HUES6 (cell line): ENCODE data around the gene PPP1R14B.

Experiments used
- H3K27ac ChIP-seq: 2 replicates; pipeline ENCODE4 v1.7.0; 2013; ENCODE audit warnings: low read depth, mild to moderate bottlenecking, low read length, inconsistent platforms
- H3K27me3 ChIP-seq: 2 replicates; pipeline ENCODE4 v1.6.1; 2013; ENCODE audit warnings: low read length; ENCODE audit not compliant: control insufficient read depth, insufficient read depth
- H3K36me3 ChIP-seq: 2 replicates; pipeline ENCODE4 v1.6.1; 2013; ENCODE audit warnings: low read length; ENCODE audit not compliant: control insufficient read depth, insufficient read depth
- H3K4me1 ChIP-seq: 2 replicates; pipeline ENCODE4 v1.6.1; 2013; ENCODE audit warnings: low read length; ENCODE audit not compliant: control insufficient read depth, insufficient read depth
- H3K4me3 ChIP-seq: 2 replicates; pipeline ENCODE4 v1.5.1; 2013; ENCODE audit warnings: low read depth, low read length
- H3K9ac ChIP-seq: one replicate; pipeline ENCODE4 v1.6.1; 2013; ENCODE audit warnings: mild to moderate bottlenecking, low read length
- H3K9me3 ChIP-seq: 2 replicates; pipeline ENCODE4 v1.6.1; 2013; ENCODE audit warnings: low read depth, low read length; ENCODE audit not compliant: control insufficient read depth, insufficient read depth

PPP1R14B gene

DNA sequence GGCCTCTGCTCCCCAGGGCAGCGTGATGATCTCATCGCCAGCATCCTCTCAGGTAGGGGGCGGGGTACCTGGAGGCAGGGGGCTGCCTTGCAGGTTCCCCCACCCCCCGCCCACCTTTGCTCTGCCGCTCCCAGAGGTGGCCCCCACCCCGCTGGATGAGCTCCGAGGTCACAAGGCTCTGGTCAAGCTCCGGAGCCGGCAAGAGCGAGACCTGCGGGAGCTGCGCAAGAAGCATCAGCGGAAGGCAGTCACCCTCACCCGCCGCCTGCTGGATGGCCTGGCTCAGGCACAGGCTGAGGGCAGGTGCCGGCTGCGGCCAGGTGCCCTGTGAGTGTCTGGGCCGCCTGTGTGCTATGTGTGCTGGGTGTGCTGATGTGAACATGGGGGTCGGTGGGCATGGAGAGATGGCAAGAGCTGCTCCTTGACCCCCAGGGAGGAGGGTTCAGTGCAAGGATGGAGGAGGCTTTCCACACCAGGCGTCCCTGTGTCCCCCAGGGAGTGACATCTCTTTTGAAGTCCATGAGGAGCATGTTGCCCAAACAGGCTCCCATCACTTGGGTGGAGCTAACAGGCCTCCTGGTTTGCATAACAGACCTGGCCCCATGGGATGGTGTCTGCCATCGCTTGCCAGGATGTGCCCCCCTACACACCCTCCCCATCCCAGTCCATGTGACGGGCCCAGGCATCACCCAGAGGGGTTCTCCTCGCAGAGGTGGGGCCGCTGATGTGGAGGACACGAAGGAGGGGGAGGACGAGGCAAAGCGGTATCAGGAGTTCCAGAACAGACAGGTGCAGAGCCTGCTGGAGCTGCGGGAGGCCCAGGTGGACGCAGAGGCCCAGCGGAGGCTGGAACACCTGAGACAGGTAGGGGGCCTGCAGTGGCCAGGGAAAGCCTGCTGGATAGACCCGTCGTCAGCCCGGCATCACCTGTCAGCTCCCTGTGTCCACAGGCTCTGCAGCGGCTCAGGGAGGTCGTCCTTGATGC lies 18.7 kb upstream of the PPP1R14B start:
- H3K27me3 ChIP-seq = no peaks in the 10 kb centered on the region
- no peaks in the 10 kb centered on the region for H3K9me3 ChIP-seq
- H3K4me1 ChIP-seq = peaks cover 11% of the 10 kb centered on the region
- no peak overlapping the region for H3K4me3 ChIP-seq
- no peak overlapping the region for H3K27ac ChIP-seq
- peaks cover 58% of the 10 kb centered on the region for H3K36me3 ChIP-seq
- H3K9ac ChIP-seq = no peak overlapping the region

DNA sequence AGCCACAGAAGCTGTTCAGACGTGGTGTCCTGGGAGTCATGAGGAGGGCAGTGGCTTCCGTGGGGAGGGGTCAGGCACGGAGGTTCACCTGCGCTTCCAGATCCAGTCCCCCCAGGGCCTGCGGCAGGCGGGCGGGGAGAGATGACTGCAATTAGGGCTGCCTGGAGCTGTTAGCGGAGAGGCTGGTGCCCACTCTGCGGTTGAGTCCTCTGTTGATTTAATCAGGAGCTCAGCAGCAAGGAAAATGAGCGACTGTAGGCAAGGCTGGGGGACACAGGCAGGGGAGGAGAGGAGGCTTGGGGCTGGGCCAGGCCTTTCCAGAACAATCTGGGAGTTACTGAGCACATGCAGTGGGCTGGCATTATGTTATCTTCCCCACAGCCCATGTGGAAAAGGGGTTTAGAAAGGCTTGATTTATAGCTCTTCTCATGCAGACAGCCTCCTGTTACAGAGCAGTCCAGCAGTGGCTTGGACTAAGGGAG lies 17.7 kb upstream of the PPP1R14B start:
- peaks cover 11% of the 10 kb centered on the region for H3K4me1 ChIP-seq
- no peak overlapping the region for H3K9ac ChIP-seq
- no peak overlapping the region for H3K27ac ChIP-seq

DNA sequence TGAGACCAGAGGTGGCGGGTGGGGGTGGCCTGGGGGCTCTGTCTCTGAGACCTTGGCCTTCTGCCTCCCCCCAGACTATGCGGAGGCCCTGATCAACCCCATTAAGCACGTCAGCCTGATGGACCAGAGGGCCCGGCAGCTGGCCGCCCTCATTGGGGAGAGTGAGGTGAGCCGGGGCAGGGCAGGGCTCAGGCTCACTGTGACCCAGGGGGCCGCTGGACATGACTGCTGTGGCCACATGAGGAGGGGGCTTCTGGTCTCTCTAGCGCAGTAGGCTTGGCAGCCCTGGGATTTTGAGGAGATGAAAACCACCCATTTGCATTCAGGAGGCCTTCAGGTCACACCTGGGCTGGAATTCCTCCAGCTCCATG lies 17.2 kb upstream of the PPP1R14B start:
- no peak overlapping the region for H3K9ac ChIP-seq
- no peak overlapping the region for H3K27ac ChIP-seq
- no peak overlapping the region for H3K4me3 ChIP-seq
- no peaks in the 10 kb centered on the region for H3K9me3 ChIP-seq
- peaks cover 11% of the 10 kb centered on the region for H3K4me1 ChIP-seq
- H3K36me3 ChIP-seq = peaks cover 73% of the 10 kb centered on the region
- no peaks in the 10 kb centered on the region for H3K27me3 ChIP-seq

More for the DNA sequence above, 17.7 kb upstream of the PPP1R14B start:
- H3K9me3 ChIP-seq = no peaks in the 10 kb centered on the region
- peaks cover 69% of the 10 kb centered on the region for H3K36me3 ChIP-seq
- no peak overlapping the region for H3K4me3 ChIP-seq
- no peaks in the 10 kb centered on the region for H3K27me3 ChIP-seq

DNA sequence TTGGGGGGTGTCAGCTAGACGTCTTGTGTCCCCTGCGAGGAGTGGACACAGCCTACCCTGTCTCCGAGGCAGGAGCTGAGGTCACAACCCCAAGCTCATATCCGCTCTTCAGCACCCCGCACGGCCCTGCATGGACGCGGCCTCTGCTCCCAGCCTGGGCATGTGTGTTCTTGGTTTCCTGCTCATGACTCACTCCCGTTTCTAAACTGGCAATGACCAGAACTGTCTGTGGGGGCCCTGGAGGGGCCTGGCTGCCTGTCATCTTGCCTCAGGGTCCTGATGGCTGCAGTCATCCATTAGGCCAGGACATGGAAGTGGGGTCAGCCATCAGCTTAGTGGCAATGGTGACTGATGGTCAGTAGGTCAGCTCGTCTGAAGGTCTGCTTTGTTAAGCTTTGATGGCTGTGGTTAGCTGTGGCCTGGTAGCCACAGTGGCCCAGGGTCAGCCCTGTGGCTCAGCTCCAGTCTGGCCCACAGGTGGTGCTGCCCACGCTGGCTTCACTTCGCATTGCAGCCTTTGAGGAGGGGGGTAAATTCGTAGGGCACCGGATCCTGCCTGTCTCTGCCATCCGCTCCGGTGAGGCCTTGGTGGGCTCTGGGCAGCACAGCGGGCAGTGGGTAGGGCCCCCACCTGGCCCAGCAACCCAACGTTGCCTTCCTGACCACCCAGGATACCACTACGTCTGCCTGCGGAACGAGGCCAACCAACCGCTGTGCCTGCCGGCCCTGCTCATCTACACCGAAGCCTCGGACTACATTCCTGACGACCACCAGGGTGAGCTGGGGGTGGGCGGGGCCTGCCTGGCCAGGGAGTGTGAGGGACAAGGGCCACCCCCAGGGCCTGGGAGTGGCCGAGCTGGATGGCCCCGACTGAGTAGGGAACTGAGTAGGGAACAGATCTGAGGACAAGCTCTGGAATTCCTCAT lies 16.5 kb upstream of the PPP1R14B start:
- H3K4me1 ChIP-seq = peaks cover 5% of the 10 kb centered on the region
- no peaks in the 10 kb centered on the region for H3K9me3 ChIP-seq
- no peak overlapping the region for H3K4me3 ChIP-seq
- peaks cover 79% of the 10 kb centered on the region for H3K36me3 ChIP-seq
- H3K27me3 ChIP-seq = no peaks in the 10 kb centered on the region
- H3K27ac ChIP-seq = no peak overlapping the region; the same call in 1 of the 2 replicates
- no peak overlapping the region for H3K9ac ChIP-seq

DNA sequence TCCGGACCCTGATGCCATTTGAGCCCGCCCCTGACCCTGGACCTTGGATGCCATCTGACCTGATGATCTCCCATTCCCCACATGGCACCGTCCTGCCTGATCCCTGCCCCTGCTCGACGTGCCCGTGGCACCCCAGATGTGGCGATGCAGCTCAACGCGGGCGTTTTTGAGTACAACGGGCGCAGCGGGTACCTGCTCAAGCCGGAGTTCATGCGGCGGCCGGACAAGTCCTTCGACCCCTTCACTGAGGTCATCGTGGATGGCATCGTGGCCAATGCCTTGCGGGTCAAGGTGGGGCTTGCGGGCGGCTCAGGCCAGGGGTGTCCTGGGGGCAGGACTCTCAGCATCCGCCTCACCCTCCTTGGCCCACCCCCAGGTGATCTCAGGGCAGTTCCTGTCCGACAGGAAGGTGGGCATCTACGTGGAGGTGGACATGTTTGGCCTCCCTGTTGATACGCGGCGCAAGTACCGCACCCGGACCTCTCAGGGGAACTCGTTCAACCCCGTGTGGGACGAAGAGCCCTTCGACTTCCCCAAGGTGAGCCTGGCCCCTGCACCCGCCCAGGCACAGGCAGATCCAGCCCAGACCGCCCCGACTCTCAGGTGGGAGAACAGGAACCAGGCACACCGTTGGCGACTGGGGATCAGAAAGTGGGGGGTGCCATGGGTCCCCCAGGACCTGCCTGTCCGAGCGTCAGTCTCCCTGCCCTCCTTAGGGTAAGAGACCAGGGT lies 15.7 kb upstream of the PPP1R14B start:
- H3K4me3 ChIP-seq = no peak overlapping the region
- H3K9me3 ChIP-seq = no peaks in the 10 kb centered on the region
- peaks cover 83% of the 10 kb centered on the region for H3K36me3 ChIP-seq
- H3K9ac ChIP-seq = no peak overlapping the region
- no peaks in the 10 kb centered on the region for H3K27me3 ChIP-seq
- H3K27ac ChIP-seq = no peak overlapping the region
- H3K4me1 ChIP-seq = no peaks in the 10 kb centered on the region; the same call in 1 of the 2 replicates

- H3K27ac ChIP-seq = no peak overlapping the region
- H3K9me3 ChIP-seq = no peaks in the 10 kb centered on the region
- no peaks in the 10 kb centered on the region; the same call in 1 of the 2 replicates for H3K4me1 ChIP-seq
- peaks cover 81% of the 10 kb centered on the region for H3K36me3 ChIP-seq
- no peaks in the 10 kb centered on the region for H3K27me3 ChIP-seq
- no peak overlapping the region for H3K9ac ChIP-seq
- no peak overlapping the region for H3K4me3 ChIP-seq
These were observed 14.9 kb upstream of the PPP1R14B start for GRCh38 chr11:64261556-64262080.

DNA sequence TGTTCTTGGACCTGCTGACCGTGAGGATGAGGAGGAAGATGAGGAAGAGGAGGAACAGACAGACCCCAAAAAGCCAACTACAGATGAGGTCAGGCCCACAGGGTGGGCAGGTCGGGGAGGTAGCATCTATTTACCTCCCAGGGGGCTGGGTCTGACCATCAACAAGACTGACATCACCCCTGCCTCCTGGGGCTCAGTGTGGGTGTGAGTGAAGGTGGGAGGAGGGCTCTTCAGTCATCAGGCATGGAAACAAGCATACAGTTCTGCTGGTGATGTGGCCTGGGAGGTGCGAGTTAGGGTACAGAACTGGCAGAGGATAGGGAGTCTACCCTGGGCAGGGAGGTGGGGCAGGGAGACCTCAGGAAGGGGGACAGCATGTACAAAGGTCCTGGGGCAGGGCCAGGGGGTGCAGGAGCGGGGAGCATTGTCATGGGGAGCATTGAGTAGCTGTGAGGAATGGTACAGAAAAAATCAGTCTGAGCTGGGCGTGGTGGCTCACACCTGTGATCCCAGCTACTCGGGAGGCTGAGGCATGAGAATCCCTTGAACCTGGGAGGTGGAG lies 13.5 kb upstream of the PPP1R14B start:
- Histone ChIP-seq H3K4me1 (no peaks in the 10 kb centered on the region; the same call in 1 of the 2 replicates), H3K4me3 (no peak overlapping the region), H3K9me3 (no peaks in the 10 kb centered on the region), H3K9ac (no peak overlapping the region), H3K36me3 (peaks cover 81% of the 10 kb centered on the region), H3K27me3 (no peaks in the 10 kb centered on the region), H3K27ac (no peak overlapping the region)

- Histone ChIP-seq H3K9ac (no peak overlapping the region), H3K4me3 (no peak overlapping the region), H3K36me3 (peaks cover 86% of the 10 kb centered on the region), H3K9me3 (no peaks in the 10 kb centered on the region), H3K27me3 (no peaks in the 10 kb centered on the region), H3K4me1 (no peaks in the 10 kb centered on the region; the same call in 1 of the 2 replicates), H3K27ac (no peak overlapping the region)
These were observed 12.9 kb upstream of the PPP1R14B start for GRCh38 chr11:64259533-64260067.

DNA sequence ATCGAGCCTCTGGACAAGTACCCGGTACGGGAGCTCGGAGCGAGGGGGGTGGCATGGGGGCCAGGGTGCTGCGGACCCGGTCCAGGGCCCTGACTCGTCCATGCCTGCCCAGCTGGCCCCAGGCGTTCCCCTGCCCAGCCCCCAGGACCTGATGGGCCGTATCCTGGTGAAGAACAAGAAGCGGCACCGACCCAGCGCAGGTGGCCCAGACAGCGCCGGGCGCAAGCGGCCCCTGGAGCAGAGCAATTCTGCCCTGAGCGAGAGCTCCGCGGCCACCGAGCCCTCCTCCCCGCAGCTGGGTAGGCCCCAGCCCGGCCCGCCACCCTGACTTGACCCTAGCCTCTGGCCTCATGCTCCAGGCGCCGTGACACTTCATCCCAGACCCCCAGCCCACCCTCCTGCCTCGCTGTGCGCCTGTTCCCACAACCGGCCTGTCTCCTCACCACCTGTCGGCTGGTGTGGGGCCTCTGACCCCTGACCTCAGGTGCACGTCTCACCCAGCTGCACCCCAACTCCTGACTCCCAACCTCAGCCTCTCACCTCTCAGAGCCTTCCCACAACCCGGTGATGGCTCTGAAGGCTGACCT lies 12.3 kb upstream of the PPP1R14B start:
- Histone ChIP-seq H3K9ac (no peak overlapping the region), H3K36me3 (peaks cover 86% of the 10 kb centered on the region), H3K27ac (no peak overlapping the region), H3K9me3 (no peaks in the 10 kb centered on the region), H3K4me1 (no peaks in the 10 kb centered on the region; the same call in 1 of the 2 replicates), H3K4me3 (no peak overlapping the region), H3K27me3 (no peaks in the 10 kb centered on the region)
